Pancreas (tissue), 10 donors: ENCODE measurements around the gene EGR1. TPM values are rescaled to one million over a fixed set of nuclear protein-coding genes. Genes with fewer than 3 reads are reported as not detected.
A peak's percentile ranks its signal among the peaks of the same experiment; 100 is the strongest.

Source experiments
- ATAC-seq, 4 donors: fragments of 200-7000 bp; cut with Tn5 transposase; one replicate each; pipeline versions ENCODE4 v1.8.0 to v1.9.1; 2020; ENCODE audit warnings: mild to moderate bottlenecking in 4 of 4, moderate library complexity in 4 of 4
- DNase-seq, 6 donors: peaks; one replicate each; pipeline ENCODE4 v3.0.0-alpha.2; 2020
- FAIRE-seq: peaks from 2 replicates; lab custom pipeline; 2012; peaks lifted over from hg19 to GRCh38; lab: Jason Lieb, UNC
- H3K27ac ChIP-seq, 4 donors: fragments of 200-600 bp; sonication (generic); 1 replicate in 3 of 4; 2 replicates in 1 of 4; pipeline versions ENCODE4 v1.5.0 to v1.8.0; 2020
- H3K27me3 ChIP-seq, 4 donors: fragments of 200-600 bp; one replicate each; pipeline ENCODE4 v1.8.0; 2021
- H3K36me3 ChIP-seq, 3 donors: fragments of 200-600 bp; sonication (generic) in 1 of 3; one replicate each; pipeline versions ENCODE4 v1.5.0 to v1.8.0; 2020 to 2021
- H3K4me1 ChIP-seq, 3 donors: fragments of 200-600 bp; one replicate each; pipeline ENCODE4 v1.8.0; 2021
- H3K4me3 ChIP-seq, 4 donors: fragments of 200-600 bp; sonication (generic) in 2 of 4; one replicate each; pipeline versions ENCODE4 v1.5.0 to v1.8.0; 2020 to 2021
- H3K9me3 ChIP-seq, 4 donors: fragments of 200-600 bp; one replicate each; pipeline ENCODE4 v1.8.0; 2021
- CTCF ChIP-seq, 4 donors: fragments of 200-600 bp; sonication (generic) in 3 of 4; IDR thresholded peaks; one replicate each; pipeline versions ENCODE4 v1.5.0 to v1.8.0; 2021; ENCODE audit warnings: antibody characterized with exemption in 4 of 4
- WGBS, 2 donors: extraction: QIAGEN DNeasy Blood & Tissue Kit; methylation state at CpG; one replicate each; pipeline ENCODE4 v1.1.7; 2013; 5-methylcytosine and 5-hydroxymethylcytosine counted together
- intact Hi-C, 3 donors: fragments of 100-400 bp; cut with DNase I; formaldehyde crosslinking; loops; one replicate each; pipeline versions ENCODE4 v1.11.1 to v1.14.2; 2022
- polyA plus RNA-seq, 2 donors: library from polyadenylated mRNA; stranded (reverse); fragments of 200-250 nt; gene quantifications; one replicate each; pipeline ENCODE4 v1.2.3, GENCODE V29; 2013
- total RNA-seq, 6 donors: library from RNA; stranded (reverse); fragmentation: NEBNext Ultra II Directional in 4 of 6; extraction: Animal tissue kit (Norgen Biotek cat#: 25700) in 4 of 6; gene quantifications; one replicate each; pipeline versions ENCODE4 v1.2.1 to v1.2.4, GENCODE V29; 2021 to 2023
- donor health status: healthy with polysubstance abuse.
- donor health status: DM: no; HTN: no; CAD: no; lungs with moderate emphysema.
- donor health status: DM: no; HTN: no; CAD: no.
- donor health status: control.
- donor health status: control.
- donor health status: Bipolar disorder and iron deficiency.
- donor health status: DM: yes; HTN: yes; CAD: no.
- donor health status: DM: no; HTN: no; CAD: no.
- donor health status: DM: no; HTN: no; CAD: no.
- donor health status: DM: yes; HTN: yes; CAD: no.

EGR1 gene
- total and polyA plus RNA-seq, 8 donors = 16.4 to 120 (median 31.0) TPM

- no peak for TF ChIP-seq CTCF (IDR thresholded peaks at IDR 0.05)
- FAIRE-seq (no peak), ATAC-seq (no peak), DNase-seq (peak in 1 of 6 donors; percentile 27)
- 77 to 90% methylated on average over 9 of the region's 9 CpGs for WGBS, 2 donors
- H3K27me3 ChIP-seq = no peaks in the 10 kb centered on the region
- H3K4me1 ChIP-seq = no peaks in the 10 kb centered on the region
- H3K9me3 ChIP-seq = no peaks in the 10 kb centered on the region
- H3K4me3 ChIP-seq = no peak overlapping the region
- intact Hi-C loops = no loop called here
- H3K27ac ChIP-seq = no peak overlapping the region
- peaks cover 0 to 1% (median under 1%) of the 10 kb centered on the region in 3 donors for H3K36me3 ChIP-seq
Observed at GRCh38 chr5:138441221-138441620, 24.1 kb upstream of the EGR1 start.

GRCh38 chr5:138444078-138444773 is 21.1 kb upstream of the EGR1 start:
- intact Hi-C loops = no loop called here
- Histone ChIP-seq H3K9me3 (no peaks in the 10 kb centered on the region), H3K27me3 (no peaks in the 10 kb centered on the region), H3K36me3 (no peaks in the 10 kb centered on the region), H3K4me3 (no peak overlapping the region), H3K27ac (no peak overlapping the region), H3K4me1 (no peaks in the 10 kb centered on the region)
- FAIRE-seq (no peak), ATAC-seq (no peak), DNase-seq (peak in 1 of 6 donors; percentile 30)
- TF ChIP-seq CTCF (IDR thresholded peaks at IDR 0.05) = no peak
- 84 to 90% methylated on average over 13 of the region's 13 CpGs for WGBS, 2 donors

GRCh38 chr5:138444774-138445546 is 20.3 kb upstream of the EGR1 start:
- no peak for FAIRE-seq
- no peak for ATAC-seq
- WGBS, 2 donors = 79 to 85% methylated on average over 22 of the region's 22 CpGs
- Histone ChIP-seq H3K9me3 (no peaks in the 10 kb centered on the region), H3K36me3 (no peaks in the 10 kb centered on the region), H3K27ac (no peak overlapping the region), H3K27me3 (no peaks in the 10 kb centered on the region), H3K4me3 (no peak overlapping the region), H3K4me1 (no peaks in the 10 kb centered on the region)
- DNase-seq = peak in 2 of 6 donors; percentile 55 to 71
- intact Hi-C loops = loop anchor here in 1 of 3 donors (5.0 kb wide), 1 partner anchor 57 kb away; no protein-coding TSS in a partner anchor
- no peak for TF ChIP-seq CTCF (IDR thresholded peaks at IDR 0.05)

- no peak for ATAC-seq
Observed at GRCh38 chr5:138445547-138446271, 19.6 kb upstream of the EGR1 start.

More at GRCh38 chr5:138445547-138446271, 19.6 kb upstream of the EGR1 start:
- TF ChIP-seq CTCF (IDR thresholded peaks at IDR 0.05) = no peak
- 77 to 81% methylated on average over 15 to 18 of the region's 18 CpGs for WGBS, 2 donors
- Histone ChIP-seq H3K36me3 (no peaks in the 10 kb centered on the region), H3K9me3 (no peaks in the 10 kb centered on the region), H3K27ac (no peak overlapping the region), H3K4me1 (no peaks in the 10 kb centered on the region), H3K4me3 (no peak overlapping the region), H3K27me3 (no peaks in the 10 kb centered on the region)
- no peak for FAIRE-seq
- DNase-seq = peak in 2 of 6 donors; percentile 48 to 67
- intact Hi-C loops = loop anchor here in 1 of 3 donors (5.0 kb wide), 1 partner anchor 57 kb away; no protein-coding TSS in a partner anchor
